ENCODE data around the gene PLEKHH2.

GRCh38 chr2:43616967-43617680, 19.9 kb upstream of the PLEKHH2 start:
- TF ChIP-seq CTCF (IDR thresholded peaks at IDR 0.05) (no peak), POLR2A (IDR thresholded peaks at IDR 0.05) (no peak)

Data from body of pancreas (tissue), 4 donors.